CD4-positive, alpha-beta T cell treated with Interleukin-17A for 4 hours (primary cell): Measurements from ENCODE around the gene NR5A2.
A peak's percentile ranks its signal among the peaks of the same experiment; 100 is the strongest.

Experiments
- DNase-seq: peaks from one replicate; pipeline ENCODE4 v3.0.0-alpha.2; 2020; ENCODE audit warnings: mixed read lengths

The NR5A2 gene

DNA sequence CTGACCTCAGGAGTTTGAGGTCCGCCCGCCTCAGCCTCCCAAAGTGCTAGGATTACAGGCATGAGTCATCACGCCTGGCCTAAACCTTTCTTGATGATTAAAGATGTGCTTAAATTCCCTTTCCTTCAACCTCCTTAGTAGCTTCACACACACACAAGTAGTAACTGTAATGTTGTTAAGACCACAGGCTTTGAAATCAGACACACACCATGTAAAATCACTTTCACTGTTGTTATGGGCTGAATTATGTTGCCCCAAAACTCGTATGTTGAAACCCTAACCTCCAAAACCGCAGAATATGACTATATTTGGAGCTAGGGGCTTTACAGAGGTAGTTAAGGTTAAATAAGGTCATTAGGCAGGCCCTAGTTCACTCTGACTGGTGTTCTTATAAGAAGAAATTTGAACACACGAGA lies 180.2 kb downstream of the NR5A2 start:
- no peak for DNase-seq

DNA sequence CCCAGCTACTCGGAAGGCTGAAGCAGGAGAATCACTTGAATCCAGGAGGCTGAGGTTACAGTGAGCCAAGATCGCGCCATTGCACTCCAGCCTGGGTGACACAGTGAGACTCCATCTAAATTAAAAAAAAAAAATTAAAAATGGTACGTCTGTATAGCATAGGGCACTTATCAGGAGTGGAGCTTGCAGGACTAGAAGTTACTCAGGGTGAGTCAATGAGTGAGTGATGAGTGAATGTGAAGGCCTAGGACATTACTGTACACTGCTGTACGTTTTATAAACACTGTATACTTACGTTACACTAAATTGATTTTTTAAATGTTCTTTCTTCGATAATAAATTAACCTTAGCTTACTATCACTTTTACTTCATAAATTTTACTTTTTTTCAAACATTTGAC lies 183.6 kb downstream of the NR5A2 start:
- no peak for DNase-seq

DNA sequence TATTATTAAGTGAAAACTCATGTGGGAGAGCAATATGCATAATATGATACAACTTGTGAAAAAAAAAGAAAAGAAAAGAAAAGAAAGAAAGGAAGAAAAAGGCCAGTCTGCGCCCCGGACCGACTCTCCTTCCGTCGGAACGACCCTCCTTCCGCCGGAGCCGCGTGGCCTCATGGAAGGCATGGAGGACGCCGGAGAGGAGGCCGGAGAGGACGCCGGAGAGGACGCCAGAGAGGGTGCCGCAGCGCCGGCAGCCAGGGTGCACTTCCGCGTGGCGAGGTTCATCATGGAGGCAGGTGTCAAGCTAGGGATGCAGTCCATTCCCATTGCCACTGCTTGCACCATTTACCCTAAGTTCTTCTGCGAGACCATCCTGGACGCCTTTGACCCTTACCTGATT lies 185.9 kb downstream of the NR5A2 start:
- DNase-seq: no peak

DNA sequence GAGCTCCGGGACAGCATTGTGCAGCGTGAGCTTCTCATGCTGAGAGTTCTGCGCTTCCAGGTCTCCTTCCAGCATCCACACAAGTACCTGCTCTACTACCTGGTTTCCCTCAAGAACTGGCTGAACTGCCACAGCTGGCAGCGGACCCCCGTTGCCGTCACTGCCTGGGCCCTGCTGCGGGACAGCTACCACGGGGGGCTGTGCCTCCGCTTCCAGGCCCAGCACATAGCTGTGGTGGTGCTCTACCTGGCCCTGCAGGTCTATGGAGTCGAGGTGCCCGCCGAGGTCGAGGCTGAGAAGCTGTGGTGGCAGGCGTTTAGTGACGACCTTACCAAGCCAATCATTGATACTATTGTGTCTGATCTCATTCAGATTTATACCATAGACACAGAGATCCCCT lies 186.4 kb downstream of the NR5A2 start:
- no peak for DNase-seq

DNA sequence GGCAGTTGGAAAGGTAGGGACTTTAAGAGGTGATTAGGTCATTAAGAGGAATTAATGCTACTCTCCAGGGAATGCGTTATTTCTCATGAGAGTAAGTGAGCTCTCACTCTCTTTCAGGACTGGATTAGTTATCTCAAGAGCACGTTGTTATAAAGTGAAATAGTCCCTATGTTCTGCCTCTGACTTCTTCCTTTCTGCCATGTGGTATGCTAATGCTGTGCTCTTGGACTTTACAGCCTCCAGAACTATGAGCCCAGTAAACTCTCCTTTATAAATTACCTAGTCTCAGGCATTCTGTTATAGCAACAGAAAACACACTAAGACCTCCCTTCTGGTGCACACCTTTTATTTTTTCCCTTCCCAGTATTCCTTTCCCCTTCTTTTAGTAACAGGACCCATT lies 187.8 kb downstream of the NR5A2 start:
- no peak for DNase-seq

DNA sequence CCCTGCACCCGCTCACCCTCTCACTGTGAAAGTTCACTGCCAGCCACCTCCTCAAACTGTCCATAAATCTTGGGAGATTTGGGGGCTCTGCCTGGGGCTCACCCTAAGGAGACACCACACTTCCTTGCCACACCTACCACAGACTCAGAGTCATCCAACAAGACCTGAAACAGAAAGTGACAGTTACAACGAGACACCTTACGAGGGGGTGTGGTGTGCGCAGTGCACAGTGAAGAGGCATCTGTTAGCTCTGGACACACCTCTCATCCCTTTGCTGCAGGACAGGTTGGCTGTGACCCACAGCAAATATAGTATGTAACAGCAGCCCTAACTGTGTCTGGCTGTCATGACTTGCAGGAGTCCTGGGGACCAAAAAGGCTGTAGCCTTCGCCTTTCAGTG lies 190.2 kb downstream of the NR5A2 start:
- DNase-seq: no peak

DNA sequence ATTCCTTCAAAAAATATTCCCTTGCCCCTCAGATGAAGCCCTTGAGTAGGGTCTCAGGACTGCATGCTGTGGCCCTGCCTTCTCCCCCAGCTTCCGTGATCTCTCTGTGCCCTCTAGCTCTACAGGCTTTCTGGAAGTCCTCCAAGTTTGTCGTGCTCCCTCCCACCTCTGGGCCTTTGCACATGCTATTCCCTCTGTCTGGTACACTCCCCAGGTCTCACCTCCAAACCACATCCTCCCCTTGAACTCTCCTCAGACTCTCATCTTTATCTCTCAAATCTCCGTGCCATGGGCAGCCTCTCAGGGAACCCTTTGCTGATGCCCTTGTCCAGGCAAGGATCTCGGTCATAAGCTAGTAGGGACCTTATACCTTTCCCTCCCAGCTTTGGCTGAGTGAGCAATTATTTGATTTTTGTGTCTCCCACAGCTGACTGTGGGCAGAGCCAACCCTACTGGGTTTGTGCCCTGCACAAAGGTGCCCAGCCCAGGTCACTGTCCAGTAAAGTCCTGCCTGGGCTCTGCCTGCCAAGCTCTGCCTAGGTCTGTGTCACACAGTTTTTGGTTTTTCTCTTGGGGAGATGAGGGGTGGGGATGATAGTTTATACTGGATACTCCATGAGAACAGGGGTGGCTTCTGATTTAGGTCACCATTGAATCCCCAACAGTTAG lies 194.2 kb downstream of the NR5A2 start:
- no peak for DNase-seq

DNA sequence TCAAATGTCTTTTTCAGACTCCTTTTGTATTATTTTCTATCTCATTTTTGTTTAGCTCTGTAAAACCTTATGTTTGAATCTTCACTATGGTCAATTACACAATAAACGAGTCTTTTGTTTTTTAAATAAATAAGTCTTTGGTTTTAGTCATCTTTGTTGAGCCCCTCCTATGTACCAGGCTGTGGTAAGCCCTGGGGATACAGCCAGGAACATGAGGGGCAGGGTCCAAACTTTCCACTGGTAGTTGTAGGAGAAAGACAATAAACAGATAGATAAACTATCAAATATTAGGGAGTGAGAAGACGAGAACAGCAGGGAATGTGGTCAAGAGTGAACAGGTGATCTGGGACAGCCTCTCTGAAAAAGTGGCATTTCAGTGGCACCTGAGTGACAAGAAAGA lies 195.7 kb downstream of the NR5A2 start:
- no peak for DNase-seq

DNA sequence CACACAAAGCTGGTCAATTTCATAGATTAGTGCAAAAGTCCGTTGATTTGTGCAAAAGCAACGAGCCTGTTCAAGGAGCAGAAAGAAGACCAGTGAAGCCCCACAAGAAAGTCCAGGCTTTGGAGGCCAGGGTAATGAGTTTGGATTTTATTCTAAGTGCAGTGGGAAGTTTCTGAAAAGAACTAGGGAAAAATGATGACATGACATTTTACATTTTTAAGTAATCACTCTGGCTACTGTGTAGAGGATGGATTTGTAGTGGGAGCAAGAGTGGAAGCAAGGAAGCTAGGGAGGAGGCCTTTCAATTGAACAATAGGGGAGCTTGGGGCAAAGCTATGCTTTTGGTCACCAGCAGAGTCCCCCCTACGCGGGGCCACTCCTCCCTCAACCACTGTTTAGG lies 196.1 kb downstream of the NR5A2 start:
- no peak for DNase-seq

DNA sequence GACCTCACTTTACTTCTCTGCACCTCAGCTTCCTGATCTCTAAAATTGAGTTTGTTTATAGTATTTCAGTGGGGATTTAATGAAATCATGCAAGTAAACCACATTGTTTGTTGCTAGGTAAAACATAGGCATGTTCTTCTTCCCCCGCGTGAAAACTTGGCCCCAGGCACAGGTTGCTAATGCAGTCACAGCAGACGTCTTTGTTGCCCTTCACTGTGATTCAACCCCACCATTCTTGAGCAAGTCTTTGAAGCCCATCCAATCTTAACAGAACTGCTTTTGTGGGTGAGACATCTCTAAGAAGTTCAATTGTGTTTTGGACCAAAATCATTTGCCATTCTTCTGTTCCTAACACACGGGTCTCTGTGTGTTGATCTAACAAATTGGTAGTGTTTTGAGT lies 196.8 kb downstream of the NR5A2 start:
- no peak for DNase-seq

DNA sequence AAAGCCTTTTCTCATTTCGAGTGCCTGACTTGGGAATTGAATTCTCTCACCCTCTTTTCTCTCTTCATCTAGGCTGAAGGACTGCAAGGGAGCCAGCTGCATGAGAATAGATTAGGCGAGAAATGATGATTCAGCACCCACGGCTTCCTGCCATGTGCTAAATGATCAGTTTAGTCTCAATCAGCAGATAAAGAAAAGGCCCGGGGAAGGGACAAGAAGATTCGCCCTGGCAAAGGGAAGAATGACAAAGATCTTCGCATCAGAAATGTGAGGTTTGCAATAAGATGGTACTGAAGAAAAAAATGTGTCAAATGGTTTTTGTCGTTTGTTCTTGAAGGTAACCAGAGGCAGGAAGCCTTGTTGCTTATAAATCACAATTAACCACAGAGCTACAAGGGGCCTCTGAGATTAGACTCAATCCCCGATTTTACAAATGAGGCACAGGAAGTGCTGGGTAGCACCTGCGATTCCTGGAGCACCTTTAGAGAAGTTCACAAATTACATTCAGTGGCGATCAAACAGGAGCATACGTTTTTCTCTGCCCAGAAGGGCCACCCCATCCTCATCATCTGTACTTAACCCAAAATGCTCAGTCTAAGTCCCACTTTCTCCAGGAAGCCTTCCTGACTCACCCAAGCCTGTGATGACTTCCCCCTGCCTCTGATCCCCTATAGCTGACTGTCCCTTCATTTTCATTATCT lies 198.9 kb downstream of the NR5A2 start:
- DNase-seq: peak; percentile 27

DNA sequence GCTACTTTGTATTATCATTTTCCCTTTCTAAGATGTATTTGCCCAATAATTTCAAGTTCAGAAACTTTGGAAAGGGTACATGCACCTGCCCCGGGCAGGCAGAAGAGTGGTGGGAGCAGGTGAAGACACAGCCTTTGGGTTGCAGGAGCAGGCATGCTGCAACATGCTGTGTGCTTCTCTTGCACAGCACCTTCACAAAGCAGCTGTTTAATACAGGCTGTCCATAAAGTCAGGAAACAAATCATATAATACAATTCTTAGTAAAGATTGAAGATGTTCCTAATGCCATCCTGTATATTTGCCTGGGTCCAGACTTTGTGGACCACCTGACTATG lies 199.4 kb downstream of the NR5A2 start:
- DNase-seq: no peak
